ENCODE results near the gene FZD10.

The FZD10 gene

GRCh38 chr12:130162267-130162666, at the start of gene FZD10:
TSS of gene FZD10 (plus strand) at chr12:130162464. CDS start at chr12:130162943, 479 bp downstream.
- DNase-seq: no peak

- DNase-seq: no peak
Observed at GRCh38 chr12:130114952-130115351, 47.3 kb upstream of the FZD10 start.

- no peak for DNase-seq
Observed at GRCh38 chr12:130115646-130116045, 46.6 kb upstream of the FZD10 start.

GRCh38 chr12:130116791-130117190, 45.5 kb upstream of the FZD10 start:
- no peak for DNase-seq

GRCh38 chr12:130117233-130117632, 45.0 kb upstream of the FZD10 start:
- no peak for DNase-seq

GRCh38 chr12:130117701-130118100, 44.6 kb upstream of the FZD10 start:
- DNase-seq: no peak

GRCh38 chr12:130118181-130118580, 44.1 kb upstream of the FZD10 start:
- no peak for DNase-seq

GRCh38 chr12:130119241-130119861, 42.9 kb upstream of the FZD10 start:
- DNase-seq: no peak

GRCh38 chr12:130120012-130120805, 42.1 kb upstream of the FZD10 start:
- DNase-seq: no peak

- no peak for DNase-seq
Observed at GRCh38 chr12:130121226-130122000, 40.9 kb upstream of the FZD10 start.

GRCh38 chr12:130122356-130122755, 39.9 kb upstream of the FZD10 start:
- no peak for DNase-seq

- DNase-seq: no peak
Observed at GRCh38 chr12:130124106-130124505, 38.2 kb upstream of the FZD10 start.

- DNase-seq: no peak
Observed at GRCh38 chr12:130124605-130125244, 37.5 kb upstream of the FZD10 start.

GRCh38 chr12:130126023-130126432, 36.2 kb upstream of the FZD10 start:
- DNase-seq: no peak

GRCh38 chr12:130127532-130127911, 34.7 kb upstream of the FZD10 start:
- DNase-seq: no peak

GRCh38 chr12:130127912-130128789, 34.1 kb upstream of the FZD10 start:
- DNase-seq: no peak

- no peak for DNase-seq
Observed at GRCh38 chr12:130128790-130129735, 33.2 kb upstream of the FZD10 start.

- no peak for DNase-seq
Observed at GRCh38 chr12:130130346-130130745, 31.9 kb upstream of the FZD10 start.

GRCh38 chr12:130131025-130131424, 31.2 kb upstream of the FZD10 start:
- no peak for DNase-seq

GRCh38 chr12:130131801-130132200, 30.5 kb upstream of the FZD10 start:
- no peak for DNase-seq

Measured in NCI-H446 (cell line).